Measurements from ENCODE around the gene CCM2. TPM values are rescaled to one million over a fixed set of nuclear protein-coding genes. Genes with fewer than 3 reads are reported as not detected.

The CCM2 gene
- total and polyA plus RNA-seq, 2 experiments from 2014 or later = 24.9 to 40.1 TPM

GRCh38 chr7:45007106-45007505 is 7.1 kb downstream of the CCM2 start:
- Histone ChIP-seq H2AFZ (no peak overlapping the region), H3K27ac (ENCODE audit: low read depth) (no peak overlapping the region), H3K4me1 (ENCODE audit: insufficient read depth) (no peaks in the 10 kb centered on the region), H3K4me2 (no peak overlapping the region), H3K9me2 (ENCODE audit: insufficient read depth) (no peaks in the 10 kb centered on the region), H3K36me3 (ENCODE audit: insufficient read depth) (no peaks in the 10 kb centered on the region), H3K4me3 (no peak overlapping the region), H3K79me2 (replicated peaks; ENCODE audit: insufficient read depth) (peaks cover 63% of the 10 kb centered on the region), H3F3A (replicated peaks; ENCODE audit: low read depth) (no peaks in the 10 kb centered on the region), H3K27me3 (ENCODE audit: insufficient read depth) (no peaks in the 10 kb centered on the region), H4K20me1 (replicated peaks; ENCODE audit: insufficient read depth) (peaks cover 6% of the 10 kb centered on the region)
- H3K36me3 Mint-ChIP-seq (ENCODE audit: low read depth) = peaks cover 5% of the 10 kb centered on the region; the same call in 1 of the 3 replicates
- no peak overlapping the region for H3K27ac Mint-ChIP-seq
- no peak for TF ChIP-seq CREB1 (CRISPR knock-in tag; IDR thresholded peaks at IDR 0.05; ENCODE audit: low read depth)
- ATAC-seq = no peak
- DNase-seq (ENCODE audit: low spot score) = no peak
- peaks cover 6% of the 10 kb centered on the region for H3K27me3 Mint-ChIP-seq (ENCODE audit: insufficient read depth, low read depth, poor library complexity)
- H3K9me3 Mint-ChIP-seq = no peaks in the 10 kb centered on the region
- no peak overlapping the region for H3K4me3 Mint-ChIP-seq
- no peaks in the 10 kb centered on the region for H3K4me1 Mint-ChIP-seq

- Histone ChIP-seq H4K20me1 (replicated peaks; ENCODE audit: insufficient read depth) (peaks cover 6% of the 10 kb centered on the region), H3K79me2 (replicated peaks; ENCODE audit: insufficient read depth) (peaks cover 63% of the 10 kb centered on the region), H3K27ac (ENCODE audit: low read depth) (no peak overlapping the region), H2AFZ (no peak overlapping the region), H3K4me1 (ENCODE audit: insufficient read depth) (no peaks in the 10 kb centered on the region), H3K4me2 (no peak overlapping the region), H3K4me3 (no peak overlapping the region), H3K9me2 (ENCODE audit: insufficient read depth) (no peaks in the 10 kb centered on the region), H3F3A (replicated peaks; ENCODE audit: low read depth) (no peaks in the 10 kb centered on the region), H3K36me3 (ENCODE audit: insufficient read depth) (no peaks in the 10 kb centered on the region), H3K27me3 (ENCODE audit: insufficient read depth) (no peaks in the 10 kb centered on the region)
- no peak for ATAC-seq
- DNase-seq (ENCODE audit: low spot score) = no peak
- TF ChIP-seq ZNF331 (CRISPR knock-in tag; IDR thresholded peaks at IDR 0.05; ENCODE audit: low read depth) = no peak
- TF ChIP-seq EZH2 (IDR thresholded peaks at IDR 0.05; ENCODE audit: low read depth, unreplicated experiment) = no peak
- no peak for TF ChIP-seq STAT1 (IDR thresholded peaks at IDR 0.05; ENCODE audit: unreplicated experiment)
- no peak for TF ChIP-seq EZH2phosphoT487 (IDR thresholded peaks at IDR 0.05; ENCODE audit: unreplicated experiment)
- no peak for TF ChIP-seq REST (IDR thresholded peaks at IDR 0.05; ENCODE audit: unreplicated experiment)
- TF ChIP-seq POLR2AphosphoS5 (IDR thresholded peaks at IDR 0.05; ENCODE audit: low read depth) = no peak
- TF ChIP-seq ZNF114 (CRISPR knock-in tag; IDR thresholded peaks at IDR 0.05) = no peak
- Mint-ChIP-seq H3K4me1 (no peaks in the 10 kb centered on the region), H3K4me3 (no peak overlapping the region), H3K9me3 (no peaks in the 10 kb centered on the region), H3K36me3 (ENCODE audit: low read depth) (peaks cover 5% of the 10 kb centered on the region), H3K27ac (no peak overlapping the region), H3K27me3 (ENCODE audit: insufficient read depth, low read depth, poor library complexity) (peaks cover 6% of the 10 kb centered on the region)
Observed at GRCh38 chr7:45007571-45008328, 7.7 kb downstream of the CCM2 start.

All from GM23338 (cell line).